Activated CD4-positive, alpha-beta T cell treated with anti-CD3 and anti-CD28 coated beads for 36 hours (primary cell): ENCODE measurements around the gene SLX1A. TPM values are rescaled to one million over a fixed set of nuclear protein-coding genes. Genes with fewer than 3 reads are reported as not detected.
A peak's percentile ranks its signal among the peaks of the same experiment; 100 is the strongest.
"Not testable (repeated sequence)": the region's sequence is repeated elsewhere in the genome, so short reads cannot be mapped to it uniquely, and the experiment has no call there.

Source experiments
- ATAC-seq: fragments of 200-7000 bp; cut with Tn5 transposase; one replicate; pipeline ENCODE4 v1.10.0; 2021; ENCODE audit warnings: mild to moderate bottlenecking, moderate library complexity
- CTCF ChIA-PET: fragments of 350-600 bp; sonication (Branson Sonifier 250); formaldehyde crosslinking; loops from one replicate; lab custom pipeline; 2021; ENCODE audit warnings: antibody characterized with exemption; lab: Charles Lee
- POLR2A ChIA-PET: fragments of 350-600 bp; sonication (Branson Sonifier 250); formaldehyde crosslinking; loops from one replicate; lab custom pipeline; 2021; ENCODE audit warnings: antibody characterized with exemption, inconsistent platforms; lab: Charles Lee
- DNase-seq: peaks from one replicate; pipeline ENCODE4 v3.0.0-alpha.2; 2020
- H3K27ac Mint-ChIP-seq: one replicate; pipeline ENCODE4 v1.8.0; 2021; ENCODE audit warnings: mixed read lengths
- H3K27me3 Mint-ChIP-seq: one replicate; pipeline ENCODE4 v1.8.0; 2021; ENCODE audit warnings: mixed read lengths
- H3K36me3 Mint-ChIP-seq: one replicate; pipeline ENCODE4 v1.8.0; 2021; ENCODE audit warnings: low read depth, mixed read lengths
- H3K4me1 Mint-ChIP-seq: one replicate; pipeline ENCODE4 v1.8.0; 2021; ENCODE audit warnings: mixed read lengths
- H3K4me3 Mint-ChIP-seq: one replicate; pipeline ENCODE4 v1.8.0; 2021; ENCODE audit warnings: mild to moderate bottlenecking, moderate library complexity, mixed read lengths
- H3K9me3 Mint-ChIP-seq: one replicate; pipeline ENCODE4 v1.8.0; 2021; ENCODE audit warnings: low read depth, mixed read lengths
- intact Hi-C, 2 experiments: fragments of 100-400 bp; cut with DNase I in 1 of 2; cut with micrococcal nuclease in 1 of 2; formaldehyde crosslinking; loops; one replicate each; pipeline versions ENCODE4 v1.14.2 to v1.15.1; 2022 to 2024; cut with DNase I, micrococcal nuclease
- total RNA-seq, 2 experiments: library from RNA; stranded (reverse); gene quantifications; one replicate each; pipeline ENCODE4 v1.2.3, GENCODE V29; 2021

The SLX1A gene
- total RNA-seq, 2 experiments from 2014 or later: 24.4 to 99.3 TPM

- intact Hi-C loops, H3K9me3 Mint-ChIP-seq, H3K27me3 Mint-ChIP-seq, CTCF ChIA-PET, H3K4me3 Mint-ChIP-seq, DNase-seq, H3K36me3 Mint-ChIP-seq, POLR2A ChIA-PET, H3K4me1 Mint-ChIP-seq, H3K27ac Mint-ChIP-seq: not testable (repeated sequence)
- ATAC-seq: peak; percentile 76
These were observed 674 bp downstream of the SLX1A start for GRCh38 chr16:30194172-30194925.

DNA sequence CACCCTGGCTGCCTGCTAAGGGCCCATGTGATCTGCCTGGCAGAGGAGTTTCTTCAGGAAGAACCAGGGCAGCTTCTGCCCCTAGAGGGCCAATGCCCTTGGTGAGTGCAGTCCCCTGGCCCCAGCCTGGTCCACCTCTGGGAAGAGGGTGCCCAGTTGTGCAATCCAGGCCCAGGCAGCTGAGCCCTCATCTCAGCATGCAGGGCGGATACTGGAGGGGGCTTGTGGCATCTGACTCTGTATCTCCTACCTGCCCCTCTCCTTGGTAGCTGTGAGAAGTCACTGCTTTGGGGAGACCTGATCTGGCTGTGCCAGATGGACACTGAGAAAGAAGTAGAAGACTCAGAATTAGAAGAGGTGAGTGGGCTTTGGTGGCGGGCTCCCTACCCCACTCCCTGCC is 3.3 kb downstream of the SLX1A start:
- POLR2A ChIA-PET, H3K4me1 Mint-ChIP-seq, CTCF ChIA-PET, H3K27me3 Mint-ChIP-seq, ATAC-seq, H3K9me3 Mint-ChIP-seq, intact Hi-C loops, H3K4me3 Mint-ChIP-seq, H3K27ac Mint-ChIP-seq, DNase-seq, H3K36me3 Mint-ChIP-seq: not testable (repeated sequence)

DNA sequence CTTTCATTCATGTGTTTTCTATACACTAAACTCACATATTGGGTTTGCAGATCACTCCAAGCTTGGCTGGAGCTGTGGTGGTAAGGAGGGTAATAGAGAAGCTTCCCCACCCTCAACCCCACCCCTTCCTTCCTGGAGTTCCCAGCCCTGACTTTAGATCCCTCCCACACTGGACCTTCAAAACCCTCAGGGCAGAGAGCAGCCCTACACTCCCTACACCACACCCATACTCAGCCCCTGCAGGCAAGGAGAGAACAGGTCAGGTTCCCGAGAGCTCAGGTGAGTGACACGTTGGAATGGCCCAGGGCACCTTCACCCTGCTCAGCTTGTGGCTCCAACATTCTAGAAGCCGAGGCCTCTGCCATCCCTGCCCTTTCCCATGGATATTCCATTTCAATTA is 5.4 kb downstream of the SLX1A start, which contains the start of gene SULT1A3:
Gene SULT1A3 (plus strand): TSS at position 207 of the 400 bp plus-strand sequence. CDS start 1,474 bp downstream, outside the sequence.
- intact Hi-C loops, CTCF ChIA-PET, H3K36me3 Mint-ChIP-seq, ATAC-seq, H3K27ac Mint-ChIP-seq, H3K4me1 Mint-ChIP-seq, POLR2A ChIA-PET, H3K9me3 Mint-ChIP-seq, DNase-seq, H3K4me3 Mint-ChIP-seq, H3K27me3 Mint-ChIP-seq: not testable (repeated sequence)

- not testable (repeated sequence) for H3K4me3 Mint-ChIP-seq, H3K36me3 Mint-ChIP-seq
These were observed 6.1 kb downstream of the SLX1A start for GRCh38 chr16:30199608-30200343.

DNA sequence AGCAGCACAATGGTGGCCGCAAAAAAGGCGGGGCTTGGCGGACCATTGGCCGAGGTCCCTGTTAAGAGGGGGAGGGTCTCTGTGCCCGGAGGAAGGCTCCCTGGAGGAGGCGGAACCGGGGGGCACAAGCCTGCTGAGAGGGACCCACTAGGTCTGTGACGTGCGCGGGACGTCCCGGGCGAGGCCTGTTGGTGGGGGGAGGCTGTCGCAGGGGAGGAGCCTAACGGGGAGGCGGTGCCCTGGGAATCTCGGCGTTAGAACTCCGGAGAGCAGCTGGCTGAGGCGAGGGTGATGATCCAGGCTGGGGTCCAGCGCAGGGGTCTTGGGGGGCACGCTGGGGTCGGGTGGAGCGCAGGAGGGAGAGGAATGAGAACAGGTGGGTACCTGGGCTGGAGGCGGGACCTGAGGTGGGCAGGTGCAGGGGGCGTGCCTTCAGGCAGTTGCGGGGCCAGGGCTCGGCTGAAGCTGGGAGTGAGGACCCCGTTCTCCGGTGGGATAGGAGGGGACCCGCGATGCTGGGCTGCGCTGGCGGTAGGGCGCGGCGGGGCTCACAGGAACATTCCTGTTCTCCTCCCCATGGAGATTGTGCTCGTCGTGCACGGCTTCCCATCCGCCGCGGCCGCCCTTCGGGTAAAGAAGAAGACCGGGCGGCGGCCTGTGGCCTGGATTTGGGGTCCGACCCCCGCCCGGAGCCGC is 12.0 kb downstream of the SLX1A start:
- ATAC-seq (peak; percentile 60), DNase-seq (peak; percentile 10)
- H3K4me3 Mint-ChIP-seq, CTCF ChIA-PET, H3K36me3 Mint-ChIP-seq, POLR2A ChIA-PET, H3K9me3 Mint-ChIP-seq, intact Hi-C loops, H3K27me3 Mint-ChIP-seq, H3K4me1 Mint-ChIP-seq, H3K27ac Mint-ChIP-seq: not testable (repeated sequence)

More at GRCh38 chr16:30199608-30200343, 6.1 kb downstream of the SLX1A start:
- H3K27ac Mint-ChIP-seq, H3K9me3 Mint-ChIP-seq, ATAC-seq, DNase-seq, intact Hi-C loops, H3K27me3 Mint-ChIP-seq, H3K4me1 Mint-ChIP-seq, CTCF ChIA-PET, POLR2A ChIA-PET: not testable (repeated sequence)

DNA sequence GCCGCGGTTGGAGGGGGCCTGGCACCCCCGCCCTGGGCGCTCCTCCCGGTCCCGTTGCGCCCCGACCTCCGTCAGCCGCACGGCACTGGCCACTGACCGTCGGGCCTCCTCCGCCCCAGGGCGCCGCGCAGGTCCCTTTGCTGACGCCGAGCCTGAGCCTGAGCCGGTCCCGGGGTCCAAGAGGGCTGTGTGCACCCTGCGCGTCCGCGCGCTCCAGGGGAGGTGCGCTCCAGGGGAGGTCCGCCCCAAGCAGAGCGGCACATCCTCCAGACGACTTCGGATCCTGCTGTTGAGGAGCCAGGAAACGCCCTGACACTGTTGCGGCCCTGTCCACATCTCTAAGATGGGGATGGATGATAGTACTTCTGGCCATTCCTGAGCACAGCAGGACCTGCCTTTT is 12.6 kb downstream of the SLX1A start:
- intact Hi-C loops, H3K9me3 Mint-ChIP-seq, H3K4me1 Mint-ChIP-seq, H3K4me3 Mint-ChIP-seq, DNase-seq, POLR2A ChIA-PET, H3K27ac Mint-ChIP-seq, CTCF ChIA-PET, H3K36me3 Mint-ChIP-seq, H3K27me3 Mint-ChIP-seq: not testable (repeated sequence)
- peak; percentile 64 for ATAC-seq

DNA sequence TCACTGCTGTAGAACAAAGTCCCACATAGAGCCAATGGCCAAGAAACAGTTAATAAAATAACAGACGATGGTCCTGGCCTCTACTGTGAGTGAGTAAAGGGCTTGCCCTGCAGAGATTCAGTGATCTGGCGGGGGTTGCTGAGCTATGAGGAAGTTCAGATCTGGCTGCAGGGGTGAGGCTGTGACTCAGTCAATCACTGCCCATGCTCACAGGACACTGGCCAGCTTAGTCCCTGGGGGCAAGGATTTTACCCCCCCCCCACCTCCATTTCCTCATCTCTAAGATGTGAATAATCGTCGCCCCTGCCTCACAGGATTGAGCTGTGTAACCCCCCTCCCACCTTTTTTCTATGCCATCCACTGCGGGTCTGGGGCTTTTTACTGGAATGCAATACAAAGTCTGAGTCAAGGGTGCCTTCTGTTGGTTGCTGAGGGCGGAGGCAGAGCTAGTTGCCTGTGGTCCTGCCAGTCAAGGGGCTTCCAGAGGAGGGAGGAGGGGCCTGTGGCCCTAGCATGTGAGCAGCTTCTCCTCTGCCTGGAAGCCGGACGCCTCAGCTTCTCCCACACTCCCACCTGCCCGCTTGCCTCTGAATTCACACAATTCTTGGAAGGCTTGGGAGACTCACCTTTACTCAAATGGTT is 13.5 kb downstream of the SLX1A start:
- peak; percentile 43 for ATAC-seq
- CTCF ChIA-PET, H3K4me3 Mint-ChIP-seq, H3K27me3 Mint-ChIP-seq, H3K4me1 Mint-ChIP-seq, H3K36me3 Mint-ChIP-seq, POLR2A ChIA-PET, H3K27ac Mint-ChIP-seq, intact Hi-C loops, DNase-seq, H3K9me3 Mint-ChIP-seq: not testable (repeated sequence)

- DNase-seq, H3K4me3 Mint-ChIP-seq, H3K27ac Mint-ChIP-seq, CTCF ChIA-PET, H3K9me3 Mint-ChIP-seq, ATAC-seq, POLR2A ChIA-PET, H3K27me3 Mint-ChIP-seq, H3K36me3 Mint-ChIP-seq, H3K4me1 Mint-ChIP-seq, intact Hi-C loops: not testable (repeated sequence)
These were observed 15.4 kb downstream of the SLX1A start for GRCh38 chr16:30209032-30209431.

DNA sequence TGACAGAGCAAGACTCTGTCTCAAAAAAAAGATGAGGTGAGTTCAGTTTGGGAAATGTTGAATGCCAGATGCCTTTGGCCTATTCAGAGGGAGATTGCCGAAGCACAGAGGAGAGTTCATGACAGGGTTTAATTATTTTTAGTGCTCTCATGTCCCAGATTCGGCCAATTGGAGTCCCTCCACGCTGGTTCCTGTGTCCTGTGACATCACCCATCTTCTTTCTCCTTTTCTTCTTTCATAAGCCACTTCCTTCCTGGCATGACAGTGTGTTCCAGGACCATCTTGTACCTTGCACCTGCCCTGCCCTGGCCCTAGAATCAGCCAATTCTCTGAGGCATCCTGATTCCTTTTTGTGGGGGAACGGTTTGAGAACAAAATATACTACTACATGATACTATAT is 17.7 kb downstream of the SLX1A start:
- intact Hi-C loops, H3K9me3 Mint-ChIP-seq, POLR2A ChIA-PET, H3K4me1 Mint-ChIP-seq, H3K4me3 Mint-ChIP-seq, H3K27ac Mint-ChIP-seq, DNase-seq, CTCF ChIA-PET, H3K36me3 Mint-ChIP-seq, H3K27me3 Mint-ChIP-seq: not testable (repeated sequence)
- ATAC-seq: peak; percentile 48

DNA sequence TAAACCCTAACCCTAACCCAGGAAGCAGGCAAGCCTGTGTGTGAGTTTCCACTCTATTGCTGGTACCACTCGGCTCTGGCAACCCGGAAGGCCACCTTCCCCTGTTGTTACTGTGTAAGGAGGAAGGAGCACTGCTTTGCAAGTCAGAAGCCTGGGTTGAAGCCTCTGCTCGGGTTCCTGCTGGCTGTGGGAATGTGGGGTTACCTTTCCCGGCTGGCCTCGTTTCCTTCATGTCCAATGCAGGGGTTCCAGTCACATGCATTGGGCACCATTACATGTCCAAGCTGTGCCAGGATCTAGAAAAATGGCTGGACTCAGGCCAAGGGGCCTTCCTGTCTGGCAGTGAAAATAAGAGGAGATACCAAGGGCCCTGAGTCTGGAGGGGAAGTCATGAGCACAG is 23.4 kb downstream of the SLX1A start:
- ATAC-seq, H3K9me3 Mint-ChIP-seq, H3K4me1 Mint-ChIP-seq, CTCF ChIA-PET, H3K36me3 Mint-ChIP-seq, H3K4me3 Mint-ChIP-seq, intact Hi-C loops, H3K27ac Mint-ChIP-seq, H3K27me3 Mint-ChIP-seq, POLR2A ChIA-PET, DNase-seq: not testable (repeated sequence)
